Cerebellar nuclear complex (tissue), 1 donor: ENCODE measurements around the gene KLKB1.
"Not testable (repeated sequence)": the region's sequence is repeated elsewhere in the genome, so short reads cannot be mapped to it uniquely, and the experiment has no call there.

Experiments
- DNase-seq, 2 experiments: peaks; one replicate each; lab custom pipeline; 2025; lab: John Stamatoyannopoulos, UW

Gene KLKB1

DNA sequence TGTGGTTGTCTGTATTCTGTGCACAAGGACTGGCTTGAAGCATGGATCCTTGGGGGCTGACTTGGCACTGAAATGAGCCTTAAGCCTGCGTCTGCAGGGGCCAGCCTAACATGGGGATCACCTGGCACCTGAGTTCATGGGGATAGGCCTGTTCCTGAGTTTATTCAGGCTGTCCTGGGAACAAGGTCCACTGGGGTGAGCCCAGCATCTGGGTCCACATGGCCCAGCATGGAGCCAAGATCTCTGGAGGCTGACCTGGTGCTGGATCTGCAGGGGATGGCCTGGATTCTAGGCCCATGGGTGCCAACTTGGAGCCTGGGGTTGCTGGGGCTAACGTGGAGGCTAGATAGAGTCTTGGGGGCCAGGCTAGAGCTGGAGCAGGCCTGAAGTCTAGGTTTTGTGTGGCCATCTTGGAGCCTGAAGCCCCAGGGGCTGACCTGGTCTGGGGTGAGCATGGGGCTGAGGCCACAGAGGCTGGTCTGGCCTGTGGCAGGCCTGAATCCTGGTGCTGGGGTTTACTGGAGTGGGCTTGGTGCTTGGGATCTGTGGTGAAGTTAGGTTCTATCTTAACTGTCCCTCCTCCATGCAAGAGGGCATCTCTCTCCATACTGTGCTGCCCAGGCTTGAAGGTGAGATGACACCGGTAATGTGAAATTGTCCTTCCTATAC is 652 bp upstream of the KLKB1 start:
- no peak for DNase-seq

DNA sequence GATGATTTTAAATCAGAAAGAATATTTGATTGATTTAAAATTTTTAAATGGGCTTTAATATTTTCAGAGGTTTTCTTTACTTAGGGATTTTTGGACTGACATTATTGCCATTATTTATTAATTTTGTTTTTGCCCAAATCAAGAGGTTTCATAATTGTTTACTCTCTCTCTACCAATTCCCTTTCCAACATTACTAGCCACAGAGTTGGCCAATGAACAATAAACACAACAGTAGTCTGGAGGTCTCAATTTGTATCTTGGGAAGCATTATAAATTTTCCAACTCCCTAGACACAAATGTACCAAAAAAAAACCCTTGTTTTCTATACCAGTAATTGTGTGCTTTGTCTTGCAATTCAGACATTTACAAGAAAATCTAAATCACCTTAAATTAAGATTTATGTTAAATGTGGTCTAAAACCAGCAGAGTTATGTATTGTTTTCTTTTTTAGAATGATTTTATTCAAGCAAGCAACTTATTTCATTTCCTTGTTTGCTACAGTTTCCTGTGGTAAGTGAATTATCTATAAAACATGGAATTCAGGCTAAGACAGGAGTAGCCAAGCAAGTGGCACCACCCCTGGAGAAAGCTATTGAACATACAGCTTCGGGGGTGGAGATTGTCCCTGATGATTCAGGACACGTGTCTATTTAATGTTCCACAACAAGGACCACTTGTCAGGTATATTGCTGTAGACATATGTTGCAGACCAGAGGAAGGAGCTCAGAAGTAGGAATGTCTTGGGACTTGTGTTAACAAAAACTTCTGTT is 622 bp downstream of the KLKB1 start:
- no peak for DNase-seq

DNA sequence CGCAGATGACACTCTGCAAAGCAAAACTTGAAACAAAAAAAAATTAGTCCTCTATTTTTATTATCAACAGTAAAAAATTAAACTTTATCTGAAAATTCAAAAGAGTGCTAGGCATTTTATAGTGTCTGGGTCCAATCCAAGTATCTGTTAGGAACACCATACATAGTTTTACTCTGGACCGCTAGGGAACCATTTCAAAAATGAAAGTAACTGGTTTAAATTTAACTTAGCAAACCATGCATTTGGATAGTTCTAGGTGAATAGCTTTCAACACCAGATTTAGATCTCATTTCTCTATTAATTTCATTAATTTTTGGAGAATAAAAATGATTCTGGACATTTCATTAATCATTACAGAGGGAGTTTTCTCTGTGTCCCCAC is 1.2 kb downstream of the KLKB1 start:
- DNase-seq: no peak

DNA sequence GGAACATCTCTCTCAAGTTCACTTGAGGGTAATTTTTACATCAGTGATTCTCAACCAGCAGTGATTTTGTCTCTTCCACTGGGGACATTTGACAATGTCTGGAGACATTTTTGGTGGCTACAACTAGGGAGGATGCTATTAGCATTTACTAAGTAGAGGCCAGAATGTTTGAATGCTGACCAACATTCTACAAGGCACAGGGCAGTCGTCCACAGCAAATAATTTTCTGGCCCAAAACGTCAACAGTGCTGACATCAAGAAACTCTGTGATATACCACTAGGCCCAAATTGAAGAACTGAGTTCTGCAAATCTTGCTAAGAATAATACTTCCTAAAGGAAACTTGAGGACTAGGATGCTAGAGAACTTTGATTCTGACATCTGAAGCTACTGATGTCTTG is 7.1 kb downstream of the KLKB1 start:
- DNase-seq: no peak

DNA sequence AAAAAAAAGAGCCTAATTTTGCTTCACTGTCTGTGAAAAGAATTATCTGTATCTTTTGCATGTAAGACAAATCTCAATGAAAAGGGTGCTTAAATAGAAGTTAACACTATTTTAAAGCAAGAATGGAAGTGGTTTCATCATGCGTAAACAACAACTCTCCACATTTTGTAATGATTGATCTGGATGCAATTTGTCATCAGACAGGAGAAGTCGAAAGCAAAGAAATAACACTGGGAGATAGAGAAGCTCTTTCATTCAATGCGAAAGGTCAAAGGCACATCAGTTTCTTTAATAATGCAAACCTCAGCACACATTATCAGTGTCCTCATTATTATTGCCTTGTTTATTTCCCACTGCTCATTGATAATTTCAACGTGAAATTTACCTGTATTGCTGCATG is 8.8 kb downstream of the KLKB1 start:
- DNase-seq: no peak

DNA sequence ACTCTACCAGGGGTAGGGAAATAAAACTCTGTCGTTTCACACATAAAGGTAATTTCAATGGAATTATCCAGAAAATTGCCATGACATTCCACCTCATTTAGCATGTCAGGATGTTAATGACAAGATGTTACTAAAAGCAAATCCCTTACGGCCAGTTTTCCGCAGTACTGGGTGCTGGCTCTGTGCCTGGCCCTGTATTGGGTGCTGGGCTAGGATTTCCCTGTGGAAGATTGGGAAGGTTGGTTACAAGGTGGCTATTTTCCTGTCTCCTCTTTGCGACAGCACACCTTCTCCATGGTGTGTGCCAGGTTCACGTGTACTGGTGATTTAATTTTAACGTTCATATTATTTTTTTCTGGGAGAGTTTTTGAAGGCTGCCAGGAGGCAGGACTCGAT is 13.1 kb downstream of the KLKB1 start:
- DNase-seq: no peak

DNA sequence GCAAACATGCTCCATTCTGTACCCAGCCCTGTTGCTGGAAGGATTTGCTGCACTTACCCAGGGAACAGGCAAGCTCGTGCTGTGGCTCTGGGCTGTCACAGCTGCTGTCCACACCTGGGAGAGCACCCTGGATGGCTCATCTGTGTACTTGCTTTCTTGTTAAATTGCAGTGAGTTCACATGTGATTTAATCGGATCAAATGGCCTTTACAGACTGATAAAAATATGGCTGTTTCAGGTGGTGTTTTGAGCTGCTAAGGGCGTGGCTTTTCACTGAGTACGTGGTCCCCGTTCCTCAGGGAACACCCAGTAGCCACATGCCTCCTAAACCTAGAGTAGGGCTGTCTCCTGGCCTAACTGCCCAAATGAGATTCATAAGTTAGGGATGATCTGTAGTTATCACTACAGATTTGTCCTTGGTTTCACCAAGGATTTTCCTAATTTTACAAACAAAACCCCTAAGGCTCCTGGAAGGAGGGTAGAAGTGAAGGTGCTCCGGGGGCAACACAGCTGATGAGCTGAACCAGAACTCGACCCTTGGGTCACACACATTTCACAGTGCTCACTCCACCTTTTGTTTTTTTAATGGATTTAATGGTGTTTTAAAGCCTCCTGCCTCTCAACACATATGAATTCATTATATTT is 13.7 kb downstream of the KLKB1 start:
- DNase-seq: no peak

DNA sequence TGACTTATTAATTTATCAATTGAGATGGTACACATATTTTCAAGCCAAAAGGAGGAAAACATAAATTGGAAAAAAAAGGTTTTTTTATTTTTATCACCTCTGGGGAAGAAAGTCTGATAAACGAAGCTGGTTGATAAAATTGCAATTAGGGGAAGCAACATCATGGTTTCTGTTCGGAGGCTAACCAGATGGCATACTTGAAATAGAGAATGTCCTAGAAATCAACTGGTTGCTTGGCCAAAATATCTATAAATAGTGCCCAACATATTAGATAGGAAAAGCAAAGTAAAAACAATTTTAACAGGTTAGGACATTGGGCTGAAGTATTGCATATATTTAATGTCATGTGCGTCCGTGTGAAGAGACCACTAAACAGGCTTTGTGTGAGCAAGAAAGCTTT is 14.3 kb downstream of the KLKB1 start:
- DNase-seq: no peak

DNA sequence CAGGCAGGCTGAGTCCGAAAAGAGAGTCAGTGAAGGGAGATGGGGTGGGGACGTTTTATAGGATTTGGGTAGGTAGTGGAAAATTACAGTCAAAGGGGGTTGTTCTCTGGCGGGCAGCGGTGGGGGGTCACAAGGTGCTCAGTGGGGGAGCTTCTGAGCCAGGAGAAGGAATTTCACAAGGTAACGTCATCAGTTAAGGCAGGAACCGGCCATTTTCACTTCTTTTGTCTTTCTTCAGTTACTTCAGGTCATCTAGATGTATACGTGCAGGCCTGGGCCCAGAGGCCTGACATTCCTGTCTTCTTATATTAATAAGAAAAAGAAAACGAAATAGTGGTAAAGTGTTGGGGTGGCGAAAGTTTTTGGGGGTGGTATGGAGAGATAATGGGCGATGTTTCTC is 14.7 kb downstream of the KLKB1 start:
- not testable (repeated sequence) for DNase-seq

DNA sequence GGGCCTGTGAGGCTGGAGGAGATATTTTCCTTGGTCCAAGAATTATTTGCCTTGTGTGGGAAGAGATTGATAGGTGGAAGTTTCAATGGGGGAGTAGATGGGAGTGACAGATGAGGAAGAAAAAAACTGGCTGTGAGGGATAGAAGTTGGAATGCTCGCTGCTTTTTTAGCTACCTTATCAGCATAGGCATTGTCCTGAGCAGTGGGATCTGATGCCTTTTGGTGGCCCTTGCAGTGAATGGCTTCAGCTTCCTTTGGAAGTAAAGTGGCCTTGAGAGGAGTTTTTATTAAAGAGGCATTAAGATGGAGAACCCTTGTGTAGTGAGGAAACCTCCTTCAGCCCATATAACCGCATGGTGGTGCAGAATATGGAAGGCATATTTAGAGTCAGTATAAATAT is 16.0 kb downstream of the KLKB1 start:
- DNase-seq: no peak

DNA sequence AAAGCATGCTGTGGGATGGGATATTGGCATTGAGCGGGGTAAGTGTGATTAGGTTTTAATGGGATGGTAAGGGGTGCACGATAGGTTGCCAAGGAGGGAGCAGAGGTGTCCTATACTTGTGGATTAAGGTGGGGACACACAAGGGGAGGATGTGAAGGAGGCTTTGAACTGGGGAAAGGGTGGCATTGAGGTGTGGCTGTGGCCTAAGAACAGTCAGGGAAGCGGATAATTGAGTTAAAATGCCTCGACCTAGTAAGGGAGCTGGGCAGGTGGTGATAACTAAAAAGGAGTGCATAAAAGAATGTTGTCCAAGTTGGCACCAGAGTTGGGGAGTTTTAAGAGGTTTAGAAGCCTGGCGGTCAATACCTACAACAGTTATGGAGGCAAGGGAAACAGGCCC is 17.5 kb downstream of the KLKB1 start:
- DNase-seq: no peak

DNA sequence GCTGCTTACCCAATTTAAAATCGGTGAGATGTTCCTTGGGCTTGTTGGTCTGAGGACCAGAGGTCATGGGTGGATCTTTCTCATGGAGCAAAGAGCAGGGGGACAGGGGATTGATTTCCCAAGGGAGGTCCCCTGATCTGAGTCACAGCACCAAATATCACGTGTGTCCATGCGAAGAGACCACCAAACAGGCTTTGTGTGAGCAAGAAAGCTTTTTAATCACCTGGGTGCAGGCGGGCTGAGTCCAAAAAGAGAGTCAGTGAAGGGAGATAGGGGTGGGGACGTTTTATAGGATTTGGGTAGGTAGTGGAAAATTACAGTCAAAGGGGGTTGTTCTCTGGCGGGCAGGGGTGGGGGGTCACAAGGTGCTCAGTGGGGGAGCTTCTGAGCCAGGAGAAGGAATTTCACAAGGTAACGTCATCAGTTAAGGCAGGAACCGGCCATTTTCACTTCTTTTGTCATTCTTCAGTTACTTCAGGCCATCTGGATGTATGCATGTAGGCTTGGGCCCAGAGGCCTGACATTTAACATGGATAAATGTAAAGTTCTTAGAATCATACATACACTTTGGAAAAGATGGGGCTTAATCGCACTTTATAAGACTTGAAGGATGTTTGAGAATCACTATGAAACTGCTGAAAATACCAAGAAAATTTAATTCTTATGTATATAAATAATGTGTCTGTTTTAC is 19.9 kb downstream of the KLKB1 start:
- DNase-seq: not testable (repeated sequence)

DNA sequence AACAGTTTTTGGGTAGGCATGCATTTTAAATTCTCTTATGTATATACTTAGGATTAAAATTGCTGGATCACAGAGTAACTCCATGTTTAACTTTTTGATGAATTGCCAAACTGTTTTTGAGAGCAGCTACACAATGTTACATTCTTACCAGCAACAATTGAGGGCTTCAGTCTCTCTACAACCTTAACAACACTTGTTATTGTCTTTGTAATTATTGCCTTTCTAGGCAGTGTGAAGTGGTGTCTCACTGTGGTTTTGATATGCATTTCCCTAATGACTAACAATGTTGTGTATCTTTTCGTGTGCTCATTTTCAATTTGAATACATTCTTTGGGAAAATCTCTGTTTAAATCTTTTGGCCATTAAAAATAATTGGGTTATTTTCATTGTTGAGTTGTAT is 21.3 kb downstream of the KLKB1 start:
- DNase-seq: no peak

DNA sequence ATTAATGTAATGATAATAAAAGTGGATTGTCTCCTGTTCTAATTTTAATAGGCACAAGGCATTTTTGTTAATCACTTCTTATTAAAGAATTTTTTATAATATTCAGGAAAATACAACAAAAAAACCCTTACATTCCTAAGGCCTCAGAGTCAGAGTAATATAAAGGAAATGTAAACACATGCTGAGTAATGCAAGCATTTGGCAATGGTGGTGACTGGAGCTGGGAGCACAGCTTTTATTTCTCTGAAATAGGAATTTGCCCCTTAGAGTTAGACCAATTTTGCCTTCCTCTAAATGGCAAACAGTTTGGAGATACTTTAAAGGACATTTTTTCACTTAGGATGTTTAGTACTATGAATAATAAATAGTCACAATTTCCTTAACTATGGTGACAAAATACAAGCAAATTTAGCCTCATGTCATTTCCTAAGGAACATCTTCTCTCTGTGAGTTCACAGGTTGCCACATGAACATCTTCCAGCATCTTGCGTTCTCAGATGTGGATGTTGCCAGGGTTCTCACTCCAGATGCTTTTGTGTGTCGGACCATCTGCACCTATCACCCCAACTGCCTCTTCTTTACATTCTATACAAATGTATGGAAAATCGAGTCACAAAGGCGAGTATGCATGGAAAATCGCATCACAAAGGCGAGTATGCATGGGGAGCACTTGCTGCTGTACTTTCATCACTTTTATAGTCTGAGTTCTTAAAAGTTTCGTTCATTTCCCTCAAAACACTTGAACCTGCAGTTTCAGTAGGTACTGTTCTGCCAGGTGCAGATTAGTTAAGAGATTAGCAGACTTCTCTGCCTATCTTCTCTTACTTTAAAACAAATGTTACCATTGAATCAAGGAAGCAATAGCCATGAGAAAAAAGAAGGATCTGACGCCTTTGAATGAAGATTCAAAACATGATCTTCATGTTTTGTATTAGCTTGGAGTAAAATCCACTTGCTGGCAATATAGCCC is 22.8 kb downstream of the KLKB1 start:
- no peak for DNase-seq

DNA sequence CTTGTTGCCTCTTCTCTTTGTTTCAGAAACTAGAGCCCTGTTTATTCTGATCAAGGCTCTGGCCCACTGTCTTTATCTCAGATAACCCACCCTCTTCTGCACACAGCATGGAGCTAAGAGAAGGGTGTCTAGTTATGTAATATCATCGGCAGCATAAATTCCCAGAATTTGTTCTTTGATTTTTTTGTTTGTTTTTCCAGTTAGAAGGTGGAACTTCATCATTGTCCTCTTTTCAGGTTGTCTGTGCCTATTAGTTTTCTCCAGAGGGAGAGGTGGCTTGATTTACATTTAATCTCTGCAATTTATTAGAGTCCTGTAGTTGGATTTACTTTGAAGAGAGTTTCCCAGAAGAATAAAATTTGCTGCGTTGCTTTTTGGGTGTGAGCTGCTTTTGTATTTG is 23.5 kb downstream of the KLKB1 start:
- no peak for DNase-seq

DNA sequence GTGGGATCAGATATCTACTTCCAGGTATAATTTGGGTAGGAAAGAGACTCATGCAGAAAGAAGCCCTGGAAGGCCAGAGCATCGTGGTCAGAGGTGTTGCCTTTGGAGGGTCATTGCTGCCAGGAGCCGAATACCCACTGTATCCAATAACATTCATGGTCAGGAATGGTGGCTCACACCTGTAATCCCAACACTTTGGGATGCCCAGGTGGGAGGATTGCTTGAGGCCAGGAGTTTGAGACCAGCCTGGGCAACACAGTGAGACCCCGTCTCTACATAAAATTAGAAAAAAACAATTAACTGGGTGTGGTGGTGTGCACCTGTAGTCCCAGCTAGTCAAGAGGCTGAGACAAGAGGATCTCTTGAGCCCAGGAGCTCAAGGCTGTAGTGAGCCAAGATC is 27.8 kb downstream of the KLKB1 start:
- no peak for DNase-seq

DNA sequence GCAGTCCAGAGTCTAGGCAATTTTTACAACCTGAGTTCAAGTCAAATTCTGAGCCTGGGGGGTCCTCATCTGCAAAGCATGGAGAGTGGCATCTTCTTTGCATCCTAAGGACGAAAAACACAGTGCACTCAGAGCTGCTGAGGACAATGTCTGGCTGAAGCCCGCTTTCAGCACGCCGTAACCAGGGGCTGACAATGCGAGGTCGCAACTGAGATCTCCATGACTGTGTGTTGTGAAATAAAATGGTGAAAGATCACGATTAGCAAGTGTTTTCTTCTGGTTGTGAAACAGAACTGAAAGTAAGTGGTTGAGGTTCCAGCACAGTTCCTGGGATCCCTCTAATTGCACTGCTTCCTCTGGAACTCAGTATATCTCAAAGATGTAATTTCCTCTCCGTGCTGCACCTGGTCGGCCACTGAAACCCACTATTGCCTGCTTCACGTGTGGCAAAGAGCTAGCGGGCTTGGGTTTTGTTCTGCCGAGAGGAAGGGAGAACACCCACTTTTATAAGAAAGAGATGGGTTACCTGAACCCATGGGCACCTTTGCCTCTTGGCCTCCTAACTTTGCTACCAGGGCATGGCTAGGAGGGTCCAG is 31.0 kb downstream of the KLKB1 start:
- no peak for DNase-seq

DNA sequence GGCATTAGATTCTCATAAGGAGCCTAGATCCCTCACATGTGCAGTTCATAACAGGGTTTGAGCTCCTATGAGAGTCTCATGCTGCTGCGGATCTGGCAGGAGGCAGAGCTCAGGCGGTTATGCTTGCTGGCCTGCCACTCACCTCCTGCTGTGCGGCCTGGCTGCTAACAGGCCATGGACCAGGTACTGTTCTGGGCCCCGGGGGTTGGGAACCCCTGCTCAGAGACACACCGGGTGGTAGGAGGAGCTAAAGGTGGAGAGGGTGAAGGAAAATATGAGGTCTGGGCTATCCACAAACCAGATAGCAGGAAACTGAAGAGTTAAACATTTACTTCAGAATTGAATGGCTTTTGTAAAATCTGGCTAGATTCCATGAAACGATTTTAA is 32.8 kb downstream of the KLKB1 start:
- no peak for DNase-seq

DNA sequence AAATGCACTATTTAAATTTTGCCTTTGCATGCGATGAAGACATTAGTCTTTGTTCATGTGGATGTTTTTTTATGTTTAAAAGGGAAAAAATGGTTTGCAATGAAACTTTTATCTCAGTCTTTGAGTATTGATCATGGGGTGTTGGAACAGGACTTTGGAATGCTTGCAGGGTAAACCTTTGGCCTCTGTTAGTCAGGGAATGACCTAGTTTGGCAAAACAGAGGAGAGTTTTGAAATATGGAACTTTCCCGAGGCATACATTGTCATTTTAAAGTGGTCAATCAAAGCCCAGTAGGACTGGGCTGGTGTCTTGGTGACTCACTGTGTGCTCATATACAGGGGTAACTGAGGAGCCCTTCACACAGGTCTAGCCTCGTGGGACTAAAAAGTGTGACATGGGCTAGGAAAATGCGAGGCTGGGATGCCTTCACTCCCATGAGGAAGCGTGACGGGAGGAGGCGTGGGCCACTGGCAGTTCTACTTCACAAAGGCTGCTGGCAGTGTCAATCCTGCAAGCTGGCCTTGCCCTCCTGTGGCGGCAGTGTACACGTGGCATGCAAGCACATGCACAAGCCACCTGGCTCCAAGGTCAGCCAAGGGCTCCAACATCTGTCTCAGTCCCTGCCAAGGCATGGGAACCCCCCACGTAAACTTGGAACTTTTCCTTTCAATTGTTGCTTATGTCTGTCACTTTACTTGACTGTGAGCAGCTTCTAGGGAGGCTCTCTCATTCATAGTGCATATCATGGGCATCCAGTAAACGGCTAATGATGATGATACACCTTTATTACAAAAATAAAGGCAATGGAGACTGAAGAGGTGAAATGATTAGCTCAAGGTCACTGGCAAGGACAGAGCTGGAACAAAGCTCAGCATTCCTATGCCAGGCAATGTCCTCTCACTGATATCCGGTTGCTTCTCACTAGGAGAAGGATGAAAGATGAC is 33.5 kb downstream of the KLKB1 start:
- DNase-seq: no peak

DNA sequence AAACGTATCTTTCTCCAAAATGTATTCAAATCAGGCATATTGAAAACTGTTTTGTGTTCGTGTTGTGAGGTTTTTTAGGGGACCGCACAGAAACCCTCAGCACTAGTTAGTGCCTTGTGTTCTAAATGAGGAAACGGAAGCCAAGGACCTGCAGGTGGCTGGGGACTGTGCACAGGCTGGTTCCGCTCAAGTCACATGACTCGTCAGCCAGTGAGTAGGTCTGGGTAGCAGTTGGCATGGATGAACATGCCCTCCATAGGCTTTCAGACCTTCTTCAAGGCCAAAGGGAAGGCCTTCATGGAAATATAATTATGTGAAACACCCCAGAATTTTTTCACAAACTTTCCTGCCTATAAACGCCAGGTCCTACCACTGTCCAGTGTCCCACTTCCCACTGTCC is 37.4 kb downstream of the KLKB1 start:
- DNase-seq: no peak
